Measurements from ENCODE around the gene AP2M1.

The AP2M1 gene

DNA sequence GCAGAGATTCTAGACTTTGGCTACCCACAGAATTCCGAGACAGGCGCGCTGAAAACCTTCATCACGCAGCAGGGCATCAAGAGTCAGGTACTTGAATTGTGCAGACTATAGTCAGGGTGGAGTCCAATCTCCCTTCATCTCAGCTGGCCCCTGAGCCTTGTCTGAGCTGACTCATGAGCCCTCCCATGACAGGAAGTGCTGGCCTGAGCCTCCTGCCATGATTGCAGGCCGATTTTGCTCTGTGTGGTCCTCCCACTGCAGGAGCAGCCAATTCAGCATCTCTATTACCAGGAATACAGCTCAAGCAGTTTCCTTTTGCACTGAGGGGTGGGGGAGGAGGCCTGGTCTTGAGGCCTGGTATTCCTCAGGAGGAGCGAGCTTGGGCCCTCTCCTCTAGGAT is 5.5 kb downstream of the AP2M1 start:
- no peak for DNase-seq (ENCODE audit: low spot score)

- DNase-seq (ENCODE audit: low spot score) = no peak
Measured at GRCh38 chr3:184181596-184181995, 6.9 kb downstream of the AP2M1 start.

DNA sequence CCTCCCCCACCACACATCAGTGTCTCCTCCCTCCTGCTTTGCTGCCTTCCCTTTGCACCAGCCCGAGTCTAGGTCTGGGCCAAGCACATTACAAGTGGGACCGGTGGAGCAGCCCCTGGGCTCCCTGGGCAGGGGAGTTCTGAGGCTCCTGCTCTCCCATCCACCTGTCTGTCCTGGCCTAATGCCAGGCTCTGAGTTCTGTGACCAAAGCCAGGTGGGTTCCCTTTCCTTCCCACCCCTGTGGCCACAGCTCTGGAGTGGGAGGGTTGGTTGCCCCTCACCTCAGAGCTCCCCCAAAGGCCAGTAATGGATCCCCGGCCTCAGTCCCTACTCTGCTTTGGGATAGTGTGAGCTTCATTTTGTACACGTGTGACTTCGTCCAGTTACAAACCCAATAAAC is 9.0 kb downstream of the AP2M1 start:
- no peak for DNase-seq (ENCODE audit: low spot score)

DNA sequence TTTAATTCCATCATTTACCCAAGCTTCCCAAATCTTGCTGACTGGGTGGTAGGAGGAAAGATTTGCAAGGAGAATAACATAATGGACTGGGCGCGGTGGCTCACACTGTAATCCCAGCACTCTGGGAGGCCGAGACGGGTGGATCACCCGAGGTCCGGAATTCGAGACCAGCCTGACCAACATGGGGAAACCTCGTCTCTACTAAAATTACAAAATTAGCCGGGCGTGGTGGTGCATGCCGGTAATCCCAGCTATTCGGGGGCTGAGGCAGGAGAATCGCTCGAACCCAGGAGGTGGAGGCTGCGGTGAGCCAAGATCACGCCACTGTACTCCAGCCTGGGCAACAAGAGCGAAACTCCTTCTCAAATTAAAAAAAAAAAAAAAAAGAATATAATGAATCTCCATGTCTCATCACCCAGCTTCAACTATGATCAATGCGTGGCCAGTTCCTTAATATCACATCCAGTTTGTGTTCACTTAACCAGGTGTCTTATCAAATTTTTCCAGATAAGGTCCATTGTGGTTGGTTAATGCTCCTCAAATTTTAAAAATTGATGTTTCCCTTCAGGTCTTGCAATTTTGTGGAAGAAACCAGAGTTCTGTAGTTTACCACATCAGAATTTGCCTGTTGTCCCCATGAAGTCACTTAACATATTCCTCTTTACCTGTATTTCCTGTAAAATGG is 10.0 kb downstream of the AP2M1 start:
- DNase-seq (ENCODE audit: low spot score) = no peak

GRCh38 chr3:184185461-184186183 is 11.0 kb downstream of the AP2M1 start:
- DNase-seq (ENCODE audit: low spot score) = peak; percentile 100

GRCh38 chr3:184186184-184186901 is 11.7 kb downstream of the AP2M1 start, which contains the start of gene ABCF3:
ABCF3 (plus strand) TSS chr3:184186199; CDS start chr3:184186208, 9 bp downstream.
- DNase-seq (ENCODE audit: low spot score) = peak; percentile 39

- no peak for DNase-seq (ENCODE audit: low spot score)
Measured at GRCh38 chr3:184186902-184187207, 12.2 kb downstream of the AP2M1 start.

DNA sequence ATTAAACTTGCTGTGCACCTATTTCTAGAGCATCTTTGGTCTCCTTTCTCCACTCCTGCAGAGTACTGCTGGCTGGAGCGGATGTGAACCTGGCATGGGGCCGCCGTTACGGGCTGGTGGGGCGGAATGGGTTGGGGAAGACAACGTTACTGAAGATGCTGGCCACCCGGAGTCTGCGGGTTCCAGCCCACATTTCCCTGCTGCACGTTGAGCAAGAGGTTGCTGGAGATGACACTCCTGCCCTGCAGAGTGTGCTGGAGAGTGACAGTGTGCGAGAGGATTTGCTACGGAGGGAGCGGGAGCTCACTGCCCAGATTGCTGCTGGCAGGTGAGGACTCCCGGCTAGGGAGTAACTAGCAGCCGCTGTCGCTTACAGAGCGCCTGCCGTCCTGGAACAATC is 13.4 kb downstream of the AP2M1 start:
- no peak for DNase-seq (ENCODE audit: low spot score)

DNA sequence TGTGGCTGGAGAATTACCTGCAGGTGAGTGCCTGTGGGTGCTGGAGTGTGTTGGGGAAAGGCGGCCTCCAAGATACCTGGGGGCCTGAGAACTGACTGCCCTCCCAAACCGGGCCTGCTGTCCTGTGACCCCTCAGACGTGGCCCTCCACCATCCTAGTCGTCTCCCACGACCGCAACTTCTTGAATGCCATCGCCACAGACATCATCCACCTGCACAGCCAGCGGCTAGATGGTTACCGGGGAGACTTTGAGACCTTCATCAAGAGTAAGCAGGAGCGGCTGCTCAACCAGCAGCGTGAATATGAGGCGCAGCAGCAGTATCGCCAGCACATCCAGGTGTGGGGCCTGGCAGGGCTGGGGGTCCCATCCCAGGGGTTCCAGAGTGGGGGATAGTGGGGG is 14.8 kb downstream of the AP2M1 start:
- no peak for DNase-seq (ENCODE audit: low spot score)

GRCh38 chr3:184192889-184193288 is 18.2 kb downstream of the AP2M1 start:
- DNase-seq (ENCODE audit: low spot score) = no peak

- DNase-seq (ENCODE audit: low spot score) = no peak
Measured at GRCh38 chr3:184193991-184194539, 19.4 kb downstream of the AP2M1 start.

GRCh38 chr3:184196536-184196935 is 21.9 kb downstream of the AP2M1 start:
- no peak for DNase-seq (ENCODE audit: low spot score)

DNA sequence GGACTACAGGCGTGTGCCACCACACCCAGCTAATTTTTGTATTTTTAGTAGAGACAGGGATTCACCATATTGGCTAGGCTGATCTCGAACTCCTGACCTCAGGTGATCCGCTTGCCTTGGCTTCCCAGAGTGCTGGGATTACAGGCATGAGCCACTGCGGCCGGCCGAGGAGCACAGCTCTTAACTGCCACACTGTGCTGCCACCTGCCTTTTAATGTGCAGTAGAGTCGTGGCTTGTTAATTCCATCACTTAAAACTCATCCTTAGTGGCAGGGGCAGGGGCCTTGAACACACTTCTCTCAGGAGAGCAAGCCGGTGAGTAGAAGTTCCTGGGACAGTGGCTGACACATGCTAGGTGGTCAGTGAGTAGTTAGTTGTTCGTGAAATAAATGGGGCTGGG is 23.9 kb downstream of the AP2M1 start:
- no peak for DNase-seq (ENCODE audit: low spot score)

DNA sequence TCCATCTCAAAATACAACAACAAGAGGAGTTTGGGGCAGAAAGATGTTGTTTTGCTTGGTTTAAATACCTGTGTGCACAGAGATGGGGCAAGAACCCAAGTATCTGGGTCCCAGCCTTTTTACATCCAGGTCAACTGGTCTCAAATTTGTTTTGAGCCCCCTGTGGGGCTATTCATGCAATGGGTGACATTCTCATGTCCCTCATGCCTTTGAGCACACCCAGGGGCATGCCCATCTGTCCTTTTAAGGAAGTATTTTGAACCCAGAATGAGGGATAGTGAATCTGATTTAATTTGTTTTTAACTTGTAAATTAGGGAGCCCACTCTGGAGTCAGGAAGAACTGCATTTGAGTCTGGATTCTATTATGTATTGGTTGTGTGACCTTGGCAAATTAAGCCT is 26.2 kb downstream of the AP2M1 start:
- no peak for DNase-seq (ENCODE audit: low spot score)

DNA sequence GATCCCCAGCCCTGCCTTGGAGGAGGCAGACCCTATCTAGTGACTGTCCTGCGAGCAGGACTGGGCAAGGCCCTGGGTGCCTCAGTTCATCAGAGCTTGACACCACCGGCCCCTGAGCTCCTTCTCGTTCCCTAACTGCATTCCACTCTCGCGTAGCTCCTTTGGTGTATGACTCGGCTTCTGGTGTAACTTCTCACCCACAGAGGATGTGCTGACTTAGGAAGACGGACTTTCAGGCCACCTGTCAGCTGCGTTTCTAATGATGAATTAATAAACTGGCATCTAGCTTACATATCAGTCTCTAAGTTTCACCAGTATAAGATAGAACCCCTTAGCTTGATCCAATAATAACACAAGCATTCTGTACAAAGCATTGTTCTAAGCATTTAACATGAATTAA is 28.9 kb downstream of the AP2M1 start:
- DNase-seq (ENCODE audit: low spot score) = no peak

GRCh38 chr3:184209146-184209923 is 34.7 kb downstream of the AP2M1 start:
- DNase-seq (ENCODE audit: low spot score) = no peak

- DNase-seq (ENCODE audit: low spot score) = no peak
Measured at GRCh38 chr3:184211297-184211696, 36.6 kb downstream of the AP2M1 start.

- DNase-seq (ENCODE audit: low spot score) = no peak
Measured at GRCh38 chr3:184211718-184212117, 37.1 kb downstream of the AP2M1 start.

DNA sequence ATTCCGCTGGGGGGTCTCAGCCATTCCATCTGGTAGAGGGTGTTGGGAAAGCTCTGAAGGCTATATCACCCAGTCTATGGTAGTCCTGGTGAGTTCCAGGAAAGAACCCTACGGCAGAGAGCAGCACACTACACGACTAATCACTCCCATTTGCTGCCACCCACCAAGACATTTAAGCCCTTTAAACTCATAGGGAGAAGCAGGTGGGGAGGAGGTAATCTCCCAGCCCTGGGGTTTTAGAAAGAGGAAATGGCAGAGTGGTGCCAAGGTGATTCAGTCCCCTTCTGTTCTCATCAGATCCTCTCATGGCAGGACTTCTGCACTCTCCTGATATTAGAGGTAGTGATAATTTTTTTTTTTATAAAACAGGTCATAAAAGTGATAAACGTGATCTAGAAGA is 44.2 kb downstream of the AP2M1 start:
- no peak for DNase-seq (ENCODE audit: low spot score)

DNA sequence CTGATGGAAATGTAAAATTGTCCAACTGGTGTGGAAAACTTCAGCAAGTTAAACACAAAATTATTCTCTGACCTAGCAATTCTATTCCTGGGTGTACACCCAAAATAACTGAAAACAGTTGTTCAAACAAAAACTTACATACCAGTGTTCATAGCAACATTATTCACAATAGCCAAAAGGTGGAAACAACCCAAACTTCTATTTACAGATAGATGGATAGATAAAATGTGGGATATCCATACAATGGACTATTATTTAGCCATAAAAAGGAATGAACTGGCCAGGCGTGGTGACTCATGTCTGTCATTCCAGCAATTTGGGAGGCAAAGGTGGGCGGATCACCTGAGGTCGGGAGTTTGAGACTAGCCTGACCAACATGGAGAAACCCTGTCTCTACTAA is 47.9 kb downstream of the AP2M1 start:
- no peak for DNase-seq (ENCODE audit: low spot score)

DNA sequence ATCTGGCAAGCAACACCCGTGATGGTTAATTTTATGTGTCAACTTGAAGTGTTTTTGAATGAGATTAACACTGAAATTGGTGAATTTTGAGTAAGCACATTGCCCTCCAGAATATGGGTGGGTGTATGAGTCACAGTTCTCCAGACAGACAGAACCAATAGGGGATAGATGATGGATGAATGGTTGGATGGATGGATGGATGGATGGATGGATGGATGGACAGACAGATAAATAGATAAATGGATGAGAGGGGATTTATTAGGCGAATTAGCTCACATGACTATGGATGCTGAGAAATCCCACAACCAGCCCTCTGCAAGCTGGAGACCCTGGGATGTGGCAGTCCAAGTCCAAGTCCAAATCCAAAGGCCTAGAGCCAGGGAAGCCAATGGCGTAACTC is 49.3 kb downstream of the AP2M1 start:
- DNase-seq (ENCODE audit: low spot score) = no peak

GRCh38 chr3:184227481-184227935 is 52.9 kb downstream of the AP2M1 start:
- DNase-seq (ENCODE audit: low spot score) = peak; percentile 58
